ENCODE measurements around the gene CCDC171. TPM values are rescaled to one million over a fixed set of nuclear protein-coding genes. Genes with fewer than 3 reads are reported as not detected.

CCDC171 gene
- total and polyA plus RNA-seq, 12 donors = 1.2 to 4.9 (median 2.7) TPM

DNA sequence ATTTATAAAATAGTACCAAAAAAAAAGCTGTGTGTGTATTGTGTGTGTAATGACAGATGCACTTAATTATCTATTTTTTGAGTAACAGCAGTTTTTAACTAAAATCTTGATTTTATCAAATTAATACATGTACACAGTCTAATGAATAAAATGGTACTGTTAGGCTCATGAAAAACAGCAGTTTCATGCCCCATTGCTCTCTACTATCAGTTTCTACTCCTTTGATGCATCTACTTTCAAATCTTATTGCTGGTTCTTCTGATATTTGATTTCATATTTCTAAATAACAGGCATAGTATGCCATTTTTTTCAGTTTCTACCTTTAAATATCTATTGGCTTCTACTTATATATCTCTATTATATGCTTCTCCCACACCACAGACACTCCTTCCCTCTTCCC, 117.4 kb downstream of the CCDC171 start:
- Histone ChIP-seq H3K27me3 (no peaks in the 10 kb centered on the region), H3K4me3 (no peak overlapping the region), H3K4me1 (replicated peaks in 1 of 2) (no peaks in the 10 kb centered on the region), H3K27ac (no peak overlapping the region), H3K9me3 (replicated peaks in 1 of 3) (no peaks in the 10 kb centered on the region), H3K36me3 (replicated peaks in 1 of 2) (no peaks in the 10 kb centered on the region)
- DNase-seq = no peak
- no peak for TF ChIP-seq POLR2A (IDR thresholded peaks at IDR 0.05)
- TF ChIP-seq, protein P1, sequence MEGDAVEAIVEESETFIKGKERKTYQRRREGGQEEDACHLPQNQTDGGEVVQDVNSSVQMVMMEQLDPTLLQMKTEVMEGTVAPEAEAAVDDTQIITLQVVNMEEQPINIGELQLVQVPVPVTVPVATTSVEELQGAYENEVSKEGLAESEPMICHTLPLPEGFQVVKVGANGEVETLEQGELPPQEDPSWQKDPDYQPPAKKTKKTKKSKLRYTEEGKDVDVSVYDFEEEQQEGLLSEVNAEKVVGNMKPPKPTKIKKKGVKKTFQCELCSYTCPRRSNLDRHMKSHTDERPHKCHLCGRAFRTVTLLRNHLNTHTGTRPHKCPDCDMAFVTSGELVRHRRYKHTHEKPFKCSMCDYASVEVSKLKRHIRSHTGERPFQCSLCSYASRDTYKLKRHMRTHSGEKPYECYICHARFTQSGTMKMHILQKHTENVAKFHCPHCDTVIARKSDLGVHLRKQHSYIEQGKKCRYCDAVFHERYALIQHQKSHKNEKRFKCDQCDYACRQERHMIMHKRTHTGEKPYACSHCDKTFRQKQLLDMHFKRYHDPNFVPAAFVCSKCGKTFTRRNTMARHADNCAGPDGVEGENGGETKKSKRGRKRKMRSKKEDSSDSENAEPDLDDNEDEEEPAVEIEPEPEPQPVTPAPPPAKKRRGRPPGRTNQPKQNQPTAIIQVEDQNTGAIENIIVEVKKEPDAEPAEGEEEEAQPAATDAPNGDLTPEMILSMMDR (IDR thresholded peaks at IDR 0.05) = no peak
- intact Hi-C loops (cut with DNase I) = no loop called here

DNA sequence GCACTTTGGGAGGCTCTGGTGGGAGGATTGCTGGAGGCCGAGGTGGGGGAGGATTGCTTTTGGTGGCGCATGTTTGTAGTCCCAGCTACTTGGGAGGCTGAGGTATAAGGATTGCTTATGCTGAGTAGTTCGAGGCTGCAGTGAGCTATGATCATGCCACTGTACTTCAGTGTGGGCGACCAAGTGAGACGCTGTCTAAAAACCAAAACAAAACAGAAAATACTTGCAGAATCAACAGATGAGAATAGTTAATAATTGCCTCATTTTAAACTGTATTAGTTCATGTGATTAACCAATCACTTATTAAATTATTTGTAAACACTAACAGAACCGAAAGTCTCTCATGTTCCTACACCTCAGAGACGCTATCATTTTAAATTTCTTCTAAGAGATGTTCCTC, 118.1 kb downstream of the CCDC171 start:
- no peaks in the 10 kb centered on the region for H3K27me3 ChIP-seq
- TF ChIP-seq, protein P1 (IDR thresholded peaks at IDR 0.05) = no peak
- TF ChIP-seq POLR2A (IDR thresholded peaks at IDR 0.05) = no peak
- H3K27ac ChIP-seq = no peak overlapping the region
- no peaks in the 10 kb centered on the region for H3K4me1 ChIP-seq (replicated peaks in 1 of 2)
- no peaks in the 10 kb centered on the region for H3K36me3 ChIP-seq (replicated peaks in 1 of 2)
- no peaks in the 10 kb centered on the region for H3K9me3 ChIP-seq (replicated peaks in 1 of 3)
- WGBS, 4 donors = 91 to 95% (median 94%) methylated on average over 7 of the region's 7 CpGs
- no peak overlapping the region for H3K4me3 ChIP-seq
- DNase-seq = no peak
- intact Hi-C loops (cut with DNase I) = no loop called here

DNA sequence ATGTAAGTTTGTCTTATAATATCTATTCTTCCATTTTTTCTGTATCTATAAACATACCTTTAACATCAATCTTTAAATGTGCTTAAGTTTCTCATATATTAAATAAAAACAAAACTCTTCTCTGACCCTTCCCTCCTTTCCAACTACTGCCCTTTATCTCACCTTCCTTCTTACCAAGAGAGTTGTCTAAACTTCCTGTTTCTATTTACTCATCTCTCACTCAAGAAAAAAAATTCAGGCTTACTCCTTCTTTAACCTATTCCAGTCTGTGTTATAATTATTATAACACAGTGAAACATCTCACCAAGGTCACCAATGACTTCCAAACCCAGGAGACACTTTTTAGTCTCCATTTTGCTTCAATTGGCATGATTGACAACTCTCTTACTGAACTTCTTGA, 140.9 kb downstream of the CCDC171 start:
- DNase-seq = no peak
- Histone ChIP-seq H3K27ac (no peak overlapping the region), H3K4me1 (replicated peaks in 1 of 2) (no peaks in the 10 kb centered on the region), H3K36me3 (replicated peaks in 1 of 2) (no peaks in the 10 kb centered on the region), H3K27me3 (no peaks in the 10 kb centered on the region), H3K4me3 (no peak overlapping the region), H3K9me3 (replicated peaks in 1 of 3) (peaks cover 0 to 3% (median 0%) of the 10 kb centered on the region in 3 donors)
- intact Hi-C loops (cut with DNase I) = no loop called here
- TF ChIP-seq, protein P1 (IDR thresholded peaks at IDR 0.05) = no peak
- TF ChIP-seq POLR2A (IDR thresholded peaks at IDR 0.05) = no peak

DNA sequence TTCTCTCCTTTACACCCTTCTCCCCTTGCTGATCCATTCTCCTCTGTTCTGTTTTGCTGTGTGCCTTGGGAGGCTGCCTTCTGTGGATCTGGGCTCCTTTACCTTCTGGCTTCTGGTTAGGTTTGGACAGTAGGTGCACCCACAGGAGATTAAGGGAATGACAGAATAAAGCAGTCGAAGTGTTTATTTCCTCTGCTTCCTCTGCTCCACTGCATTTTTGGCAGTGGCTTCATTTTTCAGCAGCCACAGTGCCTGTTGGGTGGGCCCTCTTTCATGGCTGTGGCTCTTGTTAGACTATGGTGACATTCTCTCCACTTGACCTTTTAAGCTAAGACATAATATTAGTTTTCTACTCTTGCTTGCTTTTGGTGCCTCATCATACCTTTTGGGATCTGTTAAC, 144.1 kb downstream of the CCDC171 start:
- no peak for DNase-seq
- Histone ChIP-seq H3K9me3 (replicated peaks in 1 of 3) (no peaks in the 10 kb centered on the region), H3K4me3 (no peak overlapping the region), H3K27me3 (no peaks in the 10 kb centered on the region), H3K36me3 (replicated peaks in 1 of 2) (no peaks in the 10 kb centered on the region), H3K27ac (no peak overlapping the region), H3K4me1 (replicated peaks in 1 of 2) (no peaks in the 10 kb centered on the region)
- intact Hi-C loops (cut with DNase I) = no loop called here
- TF ChIP-seq, protein P1 (IDR thresholded peaks at IDR 0.05) = no peak
- TF ChIP-seq POLR2A (IDR thresholded peaks at IDR 0.05) = no peak
- 45 to 72% (median 52%) methylated on average over 1 of the region's 1 CpG for WGBS, 4 donors
